Thoracic aorta (tissue), 2 donors: ENCODE results near the gene TP53I13. TPM values are rescaled to one million over a fixed set of nuclear protein-coding genes. Genes with fewer than 3 reads are reported as not detected.
"Not testable (repeated sequence)": the region's sequence is repeated elsewhere in the genome, so short reads cannot be mapped to it uniquely, and the experiment has no call there.

Experiments used
- ATAC-seq: fragments of 150-250 bp; one replicate; pipeline ENCODE4 v1.8.0; 2017; ENCODE audit warnings: low read depth; ENCODE audit not compliant: insufficient number of reproducible peaks, low FRiP score
- DNase-seq: peaks from one replicate; pipeline ENCODE4 v3.0.0-alpha.2; 2020; ENCODE audit warnings: low spot score
- H3K27ac ChIP-seq, 2 donors: fragments of 200-600 bp; sonication (generic); 1 replicate in 1 of 2; 2 replicates in 1 of 2; pipeline ENCODE4 v1.5.1; 2016; ENCODE audit warnings: mild to moderate bottlenecking in 2 of 2, moderate library complexity in 2 of 2
- H3K27me3 ChIP-seq: fragments of 200-600 bp; sonication (generic); replicated peaks from 2 replicates; pipeline ENCODE4 v1.6.0; 2016; ENCODE audit warnings: mild to moderate bottlenecking; ENCODE audit not compliant: insufficient read depth
- H3K36me3 ChIP-seq: fragments of 200-600 bp; sonication (generic); one replicate; pipeline ENCODE4 v1.5.1; 2016
- H3K4me1 ChIP-seq, 2 donors: fragments of 200-600 bp; sonication (generic); 1 replicate in 1 of 2; 2 replicates in 1 of 2; pipeline versions ENCODE4 v1.5.1 to v1.6.0; 2016; ENCODE audit warnings: low read depth in 2 of 2, mild to moderate bottlenecking in 1 of 2; ENCODE audit not compliant: control insufficient read depth in 1 of 2
- H3K4me3 ChIP-seq: fragments of 200-600 bp; sonication (generic); 2 replicates; pipeline ENCODE4 v1.5.1; 2016; ENCODE audit warnings: mild to moderate bottlenecking
- H3K9me3 ChIP-seq: fragments of 200-600 bp; sonication (generic); 2 replicates; pipeline ENCODE4 v1.5.1; 2016
- total RNA-seq, 2 donors: library from RNA; depleted of rRNA; stranded (reverse); fragments of >200 nt; gene quantifications; one replicate each; pipeline versions ENCODE4 v1.1.0 to v1.2.3, GENCODE V29; 2016
- TF ChIP-seq, protein P1 (sequence below): fragments of 200-600 bp; sonication (generic); IDR thresholded peaks from one replicate; pipeline ENCODE4 v1.5.1; 2019; ENCODE audit warnings: antibody characterized with exemption

The TP53I13 gene
- total RNA-seq, 2 donors from 2014 or later = 54.4 to 92.6 TPM

DNA sequence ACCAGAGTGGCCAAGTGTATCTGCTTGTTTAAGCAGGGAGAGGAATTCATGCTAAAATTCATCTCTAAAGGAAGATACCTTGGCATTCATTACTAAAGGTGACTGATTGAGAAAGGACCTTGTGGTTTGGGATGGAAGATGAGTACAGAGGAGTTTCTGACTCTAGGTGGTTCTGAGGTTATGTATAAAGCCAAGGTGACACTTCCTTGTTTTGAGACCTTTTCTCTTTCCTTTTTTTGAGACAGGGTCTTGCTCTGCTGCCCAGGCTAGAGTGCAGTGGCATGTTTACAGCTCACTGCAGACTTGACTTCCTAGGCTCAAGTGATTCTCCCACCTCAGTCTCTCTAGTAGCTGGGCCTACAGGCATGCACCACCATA is 10.8 kb upstream of the TP53I13 start:
- Histone ChIP-seq H3K27ac (no peak overlapping the region), H3K4me3 (no peak overlapping the region), H3K36me3 (no peaks in the 10 kb centered on the region), H3K27me3 (no peaks in the 10 kb centered on the region), H3K9me3 (no peaks in the 10 kb centered on the region), H3K4me1 (no peaks in the 10 kb centered on the region)
- TF ChIP-seq, protein P1, sequence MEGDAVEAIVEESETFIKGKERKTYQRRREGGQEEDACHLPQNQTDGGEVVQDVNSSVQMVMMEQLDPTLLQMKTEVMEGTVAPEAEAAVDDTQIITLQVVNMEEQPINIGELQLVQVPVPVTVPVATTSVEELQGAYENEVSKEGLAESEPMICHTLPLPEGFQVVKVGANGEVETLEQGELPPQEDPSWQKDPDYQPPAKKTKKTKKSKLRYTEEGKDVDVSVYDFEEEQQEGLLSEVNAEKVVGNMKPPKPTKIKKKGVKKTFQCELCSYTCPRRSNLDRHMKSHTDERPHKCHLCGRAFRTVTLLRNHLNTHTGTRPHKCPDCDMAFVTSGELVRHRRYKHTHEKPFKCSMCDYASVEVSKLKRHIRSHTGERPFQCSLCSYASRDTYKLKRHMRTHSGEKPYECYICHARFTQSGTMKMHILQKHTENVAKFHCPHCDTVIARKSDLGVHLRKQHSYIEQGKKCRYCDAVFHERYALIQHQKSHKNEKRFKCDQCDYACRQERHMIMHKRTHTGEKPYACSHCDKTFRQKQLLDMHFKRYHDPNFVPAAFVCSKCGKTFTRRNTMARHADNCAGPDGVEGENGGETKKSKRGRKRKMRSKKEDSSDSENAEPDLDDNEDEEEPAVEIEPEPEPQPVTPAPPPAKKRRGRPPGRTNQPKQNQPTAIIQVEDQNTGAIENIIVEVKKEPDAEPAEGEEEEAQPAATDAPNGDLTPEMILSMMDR = no peak
- DNase-seq = no peak
- no peak for ATAC-seq

GRCh38 chr17:29558139-29558538 is 10.4 kb upstream of the TP53I13 start:
- H3K36me3 ChIP-seq, DNase-seq, ATAC-seq, H3K4me3 ChIP-seq, H3K27me3 ChIP-seq, H3K4me1 ChIP-seq, H3K9me3 ChIP-seq, H3K27ac ChIP-seq: not testable (repeated sequence)

DNA sequence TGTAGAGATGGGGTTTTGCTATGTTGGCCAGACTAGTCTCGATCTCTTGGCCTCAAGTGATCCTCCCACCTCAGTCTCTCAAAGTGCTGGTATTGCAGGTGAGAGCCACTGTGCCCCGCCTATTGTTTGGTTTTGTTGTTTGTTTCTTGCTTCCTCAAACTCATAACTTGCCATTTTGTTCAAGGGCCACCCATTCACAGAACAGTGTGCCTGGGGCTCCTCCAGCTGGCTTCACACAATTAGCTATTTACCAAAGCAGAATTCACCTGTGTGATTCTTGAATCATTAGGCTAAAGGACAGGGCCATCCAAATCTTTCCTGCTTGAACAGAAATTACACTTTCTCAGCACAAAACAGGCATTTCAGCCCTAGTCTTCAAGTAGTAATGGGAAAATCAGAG is 8.9 kb upstream of the TP53I13 start:
- H3K36me3 ChIP-seq = no peaks in the 10 kb centered on the region
- H3K4me1 ChIP-seq = no peaks in the 10 kb centered on the region
- no peak for ATAC-seq
- H3K27ac ChIP-seq = no peak overlapping the region
- DNase-seq = no peak
- TF ChIP-seq, protein P1 = no peak
- H3K4me3 ChIP-seq = no peak overlapping the region
- H3K9me3 ChIP-seq = no peaks in the 10 kb centered on the region
- H3K27me3 ChIP-seq = no peaks in the 10 kb centered on the region

GRCh38 chr17:29560316-29560715 is 8.2 kb upstream of the TP53I13 start:
- H3K4me3 ChIP-seq = no peak overlapping the region
- DNase-seq (no peak), ATAC-seq (no peak)
- H3K9me3 ChIP-seq = no peaks in the 10 kb centered on the region
- no peaks in the 10 kb centered on the region for H3K27me3 ChIP-seq
- no peaks in the 10 kb centered on the region for H3K4me1 ChIP-seq
- TF ChIP-seq, protein P1 = no peak
- H3K36me3 ChIP-seq = no peaks in the 10 kb centered on the region
- H3K27ac ChIP-seq = no peak overlapping the region

GRCh38 chr17:29561554-29562517 is 6.7 kb upstream of the TP53I13 start:
- TF ChIP-seq, protein P1 = no peak

More at GRCh38 chr17:29561554-29562517, 6.7 kb upstream of the TP53I13 start:
- no peak for DNase-seq
- Histone ChIP-seq H3K4me1 (peaks cover 0 to 12% of the 10 kb centered on the region in 2 donors), H3K27me3 (no peaks in the 10 kb centered on the region), H3K36me3 (no peaks in the 10 kb centered on the region), H3K9me3 (no peaks in the 10 kb centered on the region), H3K4me3 (no peak overlapping the region), H3K27ac (peak overlapping the region in 1 of 2 donors; percentile 30)
- no peak for ATAC-seq
